Sigmoid colon (tissue), 7 donors: Measurements from ENCODE around the gene SOX13. TPM values are rescaled to one million over a fixed set of nuclear protein-coding genes. Genes with fewer than 3 reads are reported as not detected.

Experiments used
- DNase-seq: peaks from one replicate; pipeline ENCODE4 v3.0.0-alpha.2; 2019
- H3K27ac ChIP-seq, 4 donors: fragments of 200-600 bp; sonication (generic); one replicate each; pipeline ENCODE4 v1.5.1; 2016 to 2019; ENCODE audit warnings: mild to moderate bottlenecking in 1 of 4
- H3K27me3 ChIP-seq, 3 donors: fragments of 200-600 bp; sonication (generic); one replicate each; pipeline ENCODE4 v1.5.1; 2019; ENCODE audit warnings: mild to moderate bottlenecking in 1 of 3
- H3K36me3 ChIP-seq, 4 donors: fragments of 200-600 bp; sonication (generic); one replicate each; pipeline ENCODE4 v1.5.1; 2016 to 2019
- H3K4me1 ChIP-seq, 4 donors: fragments of 200-600 bp; sonication (generic); one replicate each; pipeline ENCODE4 v1.5.1; 2017 to 2019
- H3K4me3 ChIP-seq, 4 donors: fragments of 200-600 bp; sonication (generic); one replicate each; pipeline ENCODE4 v1.5.1; 2017 to 2019; ENCODE audit warnings: mild to moderate bottlenecking in 2 of 4, moderate library complexity in 1 of 4
- H3K9me3 ChIP-seq, 4 donors: fragments of 200-600 bp in 3 of 4; sonication (generic) in 3 of 4; one replicate each; pipeline versions ENCODE4 v1.5.1 to v1.6.1; 2013 to 2019
- CTCF ChIP-seq, 4 experiments: fragments of 450-650 bp in 3 of 4; fragments of 200-600 bp in 1 of 4; IDR thresholded peaks; one replicate each; pipeline ENCODE4 v1.5.1; 2016 to 2019; ENCODE audit warnings: antibody characterized with exemption in 4 of 4, mild to moderate bottlenecking in 3 of 4, moderate library complexity in 2 of 4
- EP300 ChIP-seq, 4 donors: sonication (generic); formaldehyde crosslinking; IDR thresholded peaks; one replicate each; pipeline ENCODE4 v1.6.1; 2017; ENCODE audit warnings: antibody characterized with exemption in 4 of 4
- POLR2A ChIP-seq, 2 donors: fragments of 450-650 bp; IDR thresholded peaks; one replicate each; pipeline ENCODE4 v1.6.1; 2016; ENCODE audit warnings: antibody characterized with exemption in 2 of 2, mild to moderate bottlenecking in 2 of 2, moderate library complexity in 2 of 2
- POLR2AphosphoS5 ChIP-seq, 4 donors: sonication (generic); formaldehyde crosslinking; IDR thresholded peaks; one replicate each; pipeline ENCODE4 v1.6.1; 2017; ENCODE audit warnings: antibody characterized with exemption in 4 of 4
- WGBS, 2 donors: extraction: QIAGEN DNeasy Blood & Tissue Kit; methylation state at CpG; one replicate each; pipeline ENCODE4 v1.1.7; 2013; 5-methylcytosine and 5-hydroxymethylcytosine counted together
- intact Hi-C: fragments of 100-400 bp; cut with DNase I; formaldehyde crosslinking; loops from one replicate; pipeline ENCODE4 v1.15.1; 2023
- polyA plus RNA-seq, 3 donors: library from polyadenylated mRNA; stranded (reverse); fragments of 200-250 nt; gene quantifications; one replicate each; pipeline ENCODE4 v1.2.3, GENCODE V29; 2013
- total RNA-seq, 4 donors: library from RNA; depleted of rRNA; stranded (reverse); fragments of >200 nt; gene quantifications; one replicate each; pipeline ENCODE4 v1.1.0, GENCODE V29; 2016
- donor health status: healthy with polysubstance abuse.
- donor health status: Bipolar disorder and iron deficiency.
- donor health status: healthy.

SOX13 gene
- total and polyA plus RNA-seq, 7 donors, result 9.6 to 58.4 (median 28.5) TPM

- TF ChIP-seq POLR2AphosphoS5 (IDR thresholded peaks at IDR 0.05) (peak in 1 of 4 donors; percentile 10), EP300 (IDR thresholded peaks at IDR 0.05) (no peak)
- intact Hi-C loops, result no loop called here
- Histone ChIP-seq H3K27ac (peak overlapping the region in 1 of 4 donors; percentile 41), H3K9me3 (no peaks in the 10 kb centered on the region), H3K27me3 (no peaks in the 10 kb centered on the region), H3K36me3 (peaks cover 0 to 18% (median under 1%) of the 10 kb centered on the region in 4 donors), H3K4me3 (no peak overlapping the region), H3K4me1 (peaks cover 0 to 46% (median 37%) of the 10 kb centered on the region in 4 donors)
- 65 to 73% methylated on average over 11 of the region's 11 CpGs for WGBS, 2 donors
- DNase-seq, result no peak
These were observed 58.3 kb downstream of the SOX13 start for GRCh38 chr1:204130981-204131892.

GRCh38 chr1:204131978-204132377 lies 59.1 kb downstream of the SOX13 start:
- WGBS, 2 donors, result 93% methylated on average over 4 of the region's 4 CpGs
- Histone ChIP-seq H3K27ac (no peak overlapping the region), H3K9me3 (no peaks in the 10 kb centered on the region), H3K4me1 (peaks cover 0 to 39% (median 29%) of the 10 kb centered on the region in 4 donors), H3K4me3 (no peak overlapping the region), H3K27me3 (no peaks in the 10 kb centered on the region), H3K36me3 (peaks cover 0 to 10% (median 0%) of the 10 kb centered on the region in 4 donors)
- intact Hi-C loops, result no loop called here
- no peak for DNase-seq
- TF ChIP-seq CTCF (IDR thresholded peaks at IDR 0.05), result no peak
- TF ChIP-seq POLR2AphosphoS5 (IDR thresholded peaks at IDR 0.05), result no peak
- no peak for TF ChIP-seq POLR2A (IDR thresholded peaks at IDR 0.05)
- TF ChIP-seq EP300 (IDR thresholded peaks at IDR 0.05), result no peak

- intact Hi-C loops, result no loop called here
- H3K27ac ChIP-seq, result no peak overlapping the region
- H3K36me3 ChIP-seq, result peaks cover 0 to 12% (median 0%) of the 10 kb centered on the region in 4 donors
These were observed 59.8 kb downstream of the SOX13 start for GRCh38 chr1:204132718-204133117.

GRCh38 chr1:204134103-204134502 lies 61.2 kb downstream of the SOX13 start:
- WGBS, 2 donors, result 80 to 90% methylated on average over 11 of the region's 11 CpGs
- Histone ChIP-seq H3K9me3 (no peaks in the 10 kb centered on the region), H3K4me3 (no peak overlapping the region), H3K27me3 (no peaks in the 10 kb centered on the region), H3K27ac (no peak overlapping the region), H3K4me1 (peaks cover 0 to 19% (median 9%) of the 10 kb centered on the region in 4 donors), H3K36me3 (peaks cover 0 to 12% (median 0%) of the 10 kb centered on the region in 4 donors)
- no peak for DNase-seq
- TF ChIP-seq EP300 (IDR thresholded peaks at IDR 0.05) (no peak), CTCF (IDR thresholded peaks at IDR 0.05) (no peak)
- intact Hi-C loops, result no loop called here

More at GRCh38 chr1:204132718-204133117, 59.8 kb downstream of the SOX13 start:
- Histone ChIP-seq H3K4me1 (peaks cover 0 to 31% (median 23%) of the 10 kb centered on the region in 4 donors), H3K9me3 (no peaks in the 10 kb centered on the region), H3K4me3 (no peak overlapping the region), H3K27me3 (no peaks in the 10 kb centered on the region)
- 84 to 85% methylated on average over 6 of the region's 6 CpGs for WGBS, 2 donors
- DNase-seq, result no peak
- TF ChIP-seq EP300 (IDR thresholded peaks at IDR 0.05) (no peak), CTCF (IDR thresholded peaks at IDR 0.05) (no peak), POLR2AphosphoS5 (IDR thresholded peaks at IDR 0.05) (no peak), POLR2A (IDR thresholded peaks at IDR 0.05) (no peak)

- TF ChIP-seq POLR2A (IDR thresholded peaks at IDR 0.05) (no peak), CTCF (IDR thresholded peaks at IDR 0.05) (no peak), EP300 (IDR thresholded peaks at IDR 0.05) (no peak), POLR2AphosphoS5 (IDR thresholded peaks at IDR 0.05) (no peak)
- no peak for DNase-seq
- Histone ChIP-seq H3K36me3 (peaks cover 0 to 12% (median 0%) of the 10 kb centered on the region in 4 donors), H3K4me3 (no peak overlapping the region), H3K27me3 (no peaks in the 10 kb centered on the region), H3K27ac (no peak overlapping the region), H3K9me3 (no peaks in the 10 kb centered on the region), H3K4me1 (no peaks in the 10 kb centered on the region)
- 78 to 83% methylated on average over 2 of the region's 2 CpGs for WGBS, 2 donors
- intact Hi-C loops, result no loop called here
These were observed 63.9 kb downstream of the SOX13 start for GRCh38 chr1:204136814-204137213.
